Head of caudate nucleus (tissue), 42 donors: ENCODE measurements around the gene RPS2.
A peak's percentile ranks its signal among the peaks of the same experiment; 100 is the strongest.

ENCODE experiments used
- DNase-seq, 42 donors: peaks; one replicate each; pipeline versions ENCODE4 v3.0.0 to v3.0.0-alpha.2; 2020 to 2021; ENCODE audit warnings: mixed read lengths in 7 of 42
- intact Hi-C: fragments of 100-400 bp; cut with DNase I; formaldehyde crosslinking; loops from one replicate; pipeline ENCODE4 v1.15.0; 2022

The RPS2 gene

DNA sequence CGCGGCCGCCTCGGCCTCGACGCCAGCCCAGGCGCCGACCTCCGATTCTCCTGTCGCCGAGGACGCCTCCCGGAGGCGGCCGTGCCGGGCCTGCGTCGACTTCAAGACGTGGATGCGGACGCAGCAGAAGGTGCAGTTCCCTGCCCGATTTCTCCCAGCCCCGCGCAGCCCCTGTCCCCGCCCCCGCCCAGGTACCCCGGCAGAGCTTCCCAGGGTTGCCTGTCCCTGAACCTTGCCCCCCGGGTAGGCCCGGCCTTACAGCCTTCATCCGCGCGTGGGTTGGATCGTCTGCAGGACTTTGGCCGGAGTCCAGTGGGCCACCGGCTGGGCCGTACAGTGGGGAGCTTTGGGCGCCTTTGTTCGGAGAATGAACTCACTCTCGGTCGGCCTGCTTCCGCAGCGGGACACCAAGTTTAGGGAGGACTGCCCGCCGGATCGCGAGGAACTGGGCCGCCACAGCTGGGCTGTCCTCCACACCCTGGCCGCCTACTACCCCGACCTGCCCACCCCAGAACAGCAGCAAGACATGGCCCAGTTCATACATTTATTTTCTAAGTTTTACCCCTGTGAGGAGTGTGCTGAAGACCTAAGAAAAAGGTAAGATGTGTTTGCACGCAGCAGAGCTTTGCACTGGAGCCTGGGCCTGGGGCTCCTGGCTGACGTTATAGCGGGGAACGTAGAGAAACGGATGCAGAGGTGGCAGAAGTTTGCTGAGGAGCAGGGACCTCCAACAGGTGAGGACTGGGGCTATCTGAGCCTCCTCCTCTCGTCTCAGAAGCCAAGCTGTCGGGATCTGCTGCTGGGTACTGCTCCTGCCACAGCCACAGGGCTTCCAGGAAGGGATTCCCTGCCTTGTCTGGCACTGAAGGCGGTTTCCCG is 20.0 kb upstream of the RPS2 start:
- intact Hi-C loops, result no loop called here
- peak in 6 of 42 donors; percentile 25 to 51 (median 42) for DNase-seq

DNA sequence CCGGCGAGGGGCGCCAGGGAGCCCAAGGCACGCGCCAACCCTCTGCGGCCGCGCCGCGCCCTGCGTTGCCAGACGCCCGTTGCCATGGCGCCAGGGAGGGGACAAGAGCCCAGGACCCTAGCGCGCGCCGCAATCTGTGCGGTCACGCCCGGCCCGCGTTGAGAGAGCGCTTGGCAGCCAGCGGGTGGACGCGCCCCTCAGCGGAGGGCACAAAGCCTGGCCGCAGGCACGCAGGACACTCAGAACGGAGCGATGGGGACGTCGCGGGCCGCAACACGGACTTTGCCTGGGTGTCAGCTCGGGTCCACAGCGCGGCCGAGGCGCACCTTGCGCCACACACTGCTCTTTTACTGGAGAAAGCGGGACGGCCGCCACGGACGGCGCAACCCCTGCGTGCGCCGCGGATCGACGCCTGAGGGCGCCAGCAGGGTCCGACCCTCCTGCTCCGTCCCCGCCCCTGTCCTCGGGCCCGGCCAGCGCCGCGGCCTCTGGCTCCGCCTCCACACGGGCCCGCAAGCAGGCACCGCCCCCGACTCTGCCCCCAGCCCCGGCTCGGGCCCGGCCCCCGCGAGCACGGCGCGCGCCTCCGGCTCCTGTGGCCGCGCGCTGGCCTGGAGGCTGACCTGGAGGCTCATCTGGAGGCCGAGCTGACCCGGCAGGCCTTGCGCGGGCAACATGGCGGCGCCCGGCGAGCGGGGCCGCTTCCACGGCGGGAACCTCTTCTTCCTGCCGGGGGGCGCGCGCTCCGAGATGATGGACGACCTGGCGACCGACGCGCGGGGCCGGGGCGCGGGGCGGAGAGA is 19.1 kb upstream of the RPS2 start, which contains the start of gene GFER:
Gene GFER (plus strand): TSS at position 650 of the 803 bp plus-strand sequence. CDS start 26 bp downstream, at position 676.
- DNase-seq, result peak; percentile 63 to 95 (median 88)
- intact Hi-C loops, result no loop called here

DNA sequence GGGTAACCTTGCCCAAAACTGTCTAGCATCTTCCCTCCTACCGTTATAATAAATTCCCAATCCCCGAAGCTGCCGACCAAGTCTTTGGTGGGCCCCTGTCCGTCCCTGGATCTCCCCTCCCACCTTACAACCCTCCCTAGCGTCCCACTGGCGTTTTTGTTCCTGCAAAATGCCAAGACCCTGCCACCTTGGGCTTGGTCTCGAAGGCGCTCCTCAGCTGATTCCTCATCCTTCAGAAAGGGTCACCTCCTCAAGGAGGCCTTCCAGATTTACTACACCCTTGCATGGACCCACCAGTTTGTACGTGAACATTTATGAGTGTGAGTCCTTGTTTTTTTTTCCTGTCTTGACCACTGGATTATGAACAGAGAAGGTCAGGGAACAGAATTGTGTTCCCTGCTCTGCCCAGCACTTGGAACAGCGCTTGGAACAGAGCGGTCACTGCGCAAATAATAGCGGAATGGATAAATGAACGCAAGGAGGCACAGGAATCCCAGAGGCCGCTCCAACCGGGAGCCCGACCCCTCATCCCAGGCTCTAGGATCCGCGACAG is 18.4 kb upstream of the RPS2 start:
- no peak for DNase-seq
- intact Hi-C loops, result no loop called here

DNA sequence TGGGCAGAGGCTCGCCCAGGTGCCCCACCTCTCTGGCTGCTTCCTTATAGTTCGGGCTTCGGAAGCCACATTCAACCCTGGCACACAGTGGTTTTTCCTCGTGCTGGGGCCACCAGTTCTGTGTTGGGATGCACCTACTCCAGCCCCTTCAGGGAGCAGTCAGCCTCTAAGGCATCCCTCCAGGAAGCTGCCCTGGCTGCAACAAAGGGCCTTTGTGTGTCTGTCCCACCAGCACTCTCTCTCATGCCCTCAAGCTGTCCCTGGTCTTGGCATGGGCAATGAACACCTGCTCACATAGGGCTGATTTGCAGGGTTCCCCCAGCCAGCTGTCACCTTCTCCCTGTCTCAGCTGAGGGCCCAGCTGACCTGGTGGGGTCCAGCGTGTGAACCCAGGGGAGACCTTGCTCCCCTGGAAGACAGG is 17.4 kb upstream of the RPS2 start:
- DNase-seq, result peak in 22 of 42 donors; percentile 7 to 71 (median 50)
- intact Hi-C loops, result no loop called here

DNA sequence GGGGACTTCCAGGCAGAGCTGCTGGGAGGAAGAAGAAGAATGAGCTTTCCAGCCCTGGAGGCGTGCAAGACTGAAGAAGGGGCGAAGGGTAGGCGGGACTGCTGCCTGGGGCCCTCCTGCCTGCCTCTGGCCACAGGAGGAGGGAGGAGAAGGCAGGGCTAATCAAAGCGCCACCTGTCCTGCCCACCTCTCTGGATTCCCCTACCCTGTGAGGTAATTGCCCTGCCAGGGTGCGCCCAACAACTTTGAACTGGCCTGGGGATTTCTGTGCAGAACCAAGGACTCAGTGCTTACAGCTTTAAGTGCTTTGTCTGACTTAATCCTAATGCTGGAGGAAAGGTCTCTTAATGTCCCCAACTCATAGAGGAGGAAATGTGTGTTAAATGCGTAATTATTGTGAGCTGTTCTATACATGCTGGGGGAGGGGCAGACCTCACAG is 16.8 kb upstream of the RPS2 start, which contains the start of gene NOXO1:
Gene NOXO1 (minus strand): TSS at position 72 of the 439 bp plus-strand sequence. CDS start 290 bp downstream, outside the sequence.
- intact Hi-C loops, result no loop called here
- no peak for DNase-seq

DNA sequence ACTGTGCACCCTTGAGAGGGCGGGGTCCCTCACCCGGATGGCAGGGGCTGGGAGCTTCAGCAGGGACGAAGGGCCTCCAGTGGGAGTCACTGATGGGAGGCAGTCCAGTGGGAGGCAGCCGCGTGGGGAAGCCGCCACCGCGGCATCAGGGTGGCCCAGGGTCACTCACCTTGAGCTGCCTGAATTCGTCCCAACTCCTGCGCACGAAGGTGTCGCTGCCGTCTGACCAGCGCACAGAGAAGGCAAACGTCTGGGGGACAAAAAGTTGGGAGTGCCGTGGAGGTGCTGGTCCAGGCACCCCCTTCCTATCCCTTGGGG is 16.1 kb upstream of the RPS2 start:
- intact Hi-C loops, result no loop called here
- no peak for DNase-seq

DNA sequence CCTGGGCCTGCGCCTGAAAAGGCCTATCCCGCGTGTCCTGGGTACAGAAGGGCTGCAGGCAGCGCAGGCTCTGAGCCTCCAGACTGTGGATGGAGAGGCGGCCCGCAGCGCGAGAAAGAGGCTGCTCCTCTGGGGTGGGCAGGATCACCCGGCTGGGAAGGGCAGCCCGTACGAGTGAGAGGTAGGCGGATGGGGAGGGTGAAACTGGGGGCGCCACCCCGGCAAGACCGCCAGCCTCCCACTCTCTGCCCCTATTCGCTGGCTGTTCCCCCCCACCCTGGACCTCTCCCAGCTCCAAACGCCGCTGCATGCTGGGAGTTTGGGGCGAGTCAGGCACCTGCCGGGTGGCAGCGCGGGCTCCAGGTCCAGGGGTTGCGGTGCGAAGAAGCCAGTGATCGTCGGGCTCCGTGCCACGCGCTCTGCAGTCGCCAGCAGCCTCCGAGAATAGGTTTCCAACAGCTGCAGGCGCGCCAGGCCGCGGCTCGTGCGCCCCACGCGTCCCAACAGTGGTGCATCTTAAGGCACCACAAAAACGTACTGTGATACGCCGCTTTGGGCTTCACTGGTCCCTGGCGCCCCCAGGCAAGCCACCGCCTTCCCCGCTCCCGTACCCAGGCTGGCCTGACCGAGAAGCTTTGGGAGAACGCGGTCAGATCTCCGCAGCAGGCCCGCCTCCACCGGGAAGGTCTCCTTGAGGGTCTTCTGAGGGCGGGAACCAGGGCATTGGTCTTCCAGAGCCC is 15.6 kb upstream of the RPS2 start:
- intact Hi-C loops, result no loop called here
- peak in 1 of 42 donors; percentile 47 for DNase-seq

DNA sequence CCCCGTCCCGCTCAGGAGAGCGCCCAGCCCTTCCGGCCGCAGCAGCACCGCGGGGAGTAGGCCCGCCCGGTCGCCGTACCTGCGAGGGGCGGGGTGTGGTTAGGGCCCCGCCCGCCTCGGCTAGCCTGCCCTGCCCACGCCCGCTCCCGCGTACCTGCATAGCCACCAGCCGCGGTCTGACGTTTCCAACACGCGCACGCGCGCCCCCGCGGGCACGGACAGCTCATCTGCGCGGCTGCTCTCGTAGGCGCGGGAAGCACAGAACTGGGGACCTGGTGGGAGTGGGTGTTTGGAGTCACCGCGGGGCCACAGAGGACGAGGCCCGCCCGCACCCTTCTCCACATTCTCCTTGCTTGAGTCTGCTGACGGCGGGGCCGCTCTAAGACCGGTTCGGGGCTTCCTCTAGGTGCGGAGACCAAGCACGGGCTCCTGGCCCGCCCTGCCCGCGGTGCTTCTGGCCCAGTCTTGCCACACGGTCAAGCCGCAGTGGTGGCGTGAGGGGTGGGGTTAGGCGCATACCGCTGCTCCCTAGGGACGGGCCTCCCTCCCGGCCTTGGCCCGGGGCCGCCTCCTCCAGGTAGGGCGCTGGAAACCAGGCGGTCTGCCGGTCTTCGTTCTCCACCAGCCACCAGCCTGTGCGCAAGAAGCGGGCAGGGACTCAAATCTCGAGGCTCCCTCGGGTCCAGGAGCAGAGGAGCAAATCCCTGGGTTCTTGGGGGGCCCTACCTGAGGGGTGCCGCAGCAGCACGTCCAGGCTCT is 14.8 kb upstream of the RPS2 start:
- DNase-seq, result peak in 36 of 42 donors; percentile 41 to 87 (median 69)
- intact Hi-C loops, result no loop called here

DNA sequence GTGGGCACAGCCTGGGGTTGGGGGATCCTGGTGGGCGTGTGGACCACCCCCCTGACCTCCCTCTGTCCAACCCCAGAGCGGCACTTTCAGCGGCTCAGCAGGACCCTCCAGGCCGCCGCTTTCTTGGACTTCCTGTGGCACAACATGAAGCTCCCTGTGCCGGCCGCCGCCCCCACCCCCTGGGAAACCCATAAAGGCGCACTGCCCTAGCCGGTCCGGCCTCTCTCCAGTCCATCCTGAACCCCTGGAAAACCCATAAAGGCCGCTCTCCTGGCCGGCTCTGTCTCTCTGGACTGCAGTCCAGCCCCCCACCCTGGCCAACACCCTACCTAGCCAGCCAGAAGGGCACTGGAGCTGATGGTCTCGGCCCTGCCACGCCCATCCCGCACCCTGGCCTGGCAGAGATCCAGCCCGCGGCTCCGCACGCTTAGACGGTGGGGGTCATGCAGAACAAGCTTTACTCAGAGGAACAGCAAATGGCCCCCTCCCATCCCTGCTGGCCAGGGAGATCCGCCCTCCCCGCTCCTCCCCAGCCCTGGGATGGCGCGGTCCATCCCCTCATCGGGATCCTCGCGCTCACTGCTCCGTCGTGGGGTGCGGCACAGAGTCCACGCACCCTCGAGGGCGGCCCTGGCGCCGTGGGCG is 14.0 kb upstream of the RPS2 start:
- intact Hi-C loops, result no loop called here
- no peak for DNase-seq

DNA sequence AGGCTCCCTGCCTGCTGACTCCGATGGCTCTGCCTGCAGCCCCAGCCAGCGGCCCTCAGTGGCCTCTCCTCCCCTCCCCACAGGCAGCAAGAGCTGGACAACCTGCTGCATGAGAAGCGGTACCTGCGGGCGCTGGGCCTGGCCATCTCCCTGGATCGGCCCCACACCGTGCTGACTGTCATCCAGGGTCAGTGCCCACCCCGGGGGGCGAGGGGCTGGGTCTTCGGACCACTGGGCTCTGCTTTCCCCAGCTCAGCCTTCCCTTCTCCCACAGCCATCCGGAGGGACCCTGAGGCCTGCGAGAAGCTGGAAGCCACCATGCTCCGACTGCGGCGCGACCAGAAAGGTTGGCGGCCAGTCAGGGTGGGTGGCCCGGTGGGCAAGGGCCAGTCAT is 13.2 kb upstream of the RPS2 start:
- no peak for DNase-seq
- intact Hi-C loops, result no loop called here

DNA sequence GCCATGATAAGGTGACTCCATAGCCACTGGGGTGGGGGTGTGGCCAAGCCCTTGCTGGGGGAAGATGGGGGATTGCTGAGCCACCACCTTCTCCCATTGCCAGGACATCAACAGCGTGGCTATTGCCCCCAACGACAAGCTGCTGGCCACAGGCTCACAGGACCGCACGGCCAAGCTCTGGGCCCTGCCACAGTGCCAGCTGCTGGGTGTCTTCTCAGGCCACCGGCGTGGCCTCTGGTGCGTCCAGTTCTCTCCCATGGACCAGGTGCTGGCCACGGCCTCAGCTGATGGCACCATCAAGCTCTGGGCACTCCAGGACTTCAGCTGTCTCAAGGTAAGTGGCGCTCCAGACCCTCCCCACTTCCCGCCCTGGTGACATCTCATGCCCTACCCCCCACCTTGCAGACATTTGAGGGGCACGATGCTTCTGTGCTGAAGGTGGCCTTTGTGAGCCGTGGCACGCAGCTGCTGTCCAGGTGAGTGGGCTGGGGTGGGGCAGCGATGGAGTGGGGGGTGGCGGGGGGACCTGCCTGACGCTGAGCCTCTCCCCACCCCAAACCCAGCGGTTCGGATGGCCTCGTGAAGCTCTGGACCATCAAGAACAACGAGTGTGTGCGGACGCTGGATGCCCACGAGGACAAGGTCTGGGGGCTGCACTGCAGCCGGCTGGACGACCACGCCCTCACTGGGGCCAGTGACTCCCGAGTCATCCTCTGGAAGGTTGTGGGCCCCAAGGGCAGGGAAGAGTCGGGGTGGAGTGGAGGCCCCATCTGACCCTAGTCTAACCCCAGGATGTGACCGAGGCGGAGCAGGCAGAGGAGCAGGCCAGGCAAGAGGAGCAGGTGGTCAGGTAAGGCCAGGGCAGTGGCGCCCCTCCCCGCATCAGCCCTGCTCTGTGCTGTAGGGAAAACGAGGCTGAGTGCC is 12.6 kb upstream of the RPS2 start:
- intact Hi-C loops, result no loop called here
- DNase-seq, result no peak

DNA sequence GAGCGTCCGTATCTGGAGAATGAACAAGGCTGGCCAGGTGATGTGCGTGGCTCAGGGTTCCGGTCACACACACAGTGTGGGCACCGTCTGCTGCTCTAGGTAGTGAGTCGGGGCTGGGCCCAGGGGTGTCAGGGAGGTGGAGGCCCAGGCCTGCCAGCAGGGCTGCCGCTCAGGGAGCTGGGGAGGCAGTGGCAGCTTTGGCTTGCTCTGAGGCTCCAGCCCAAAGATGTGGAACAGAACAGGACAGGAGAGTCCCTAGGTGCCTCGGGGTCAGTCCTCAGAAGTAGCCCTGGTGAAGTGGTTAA is 11.5 kb upstream of the RPS2 start:
- no peak for DNase-seq
- intact Hi-C loops, result no loop called here

DNA sequence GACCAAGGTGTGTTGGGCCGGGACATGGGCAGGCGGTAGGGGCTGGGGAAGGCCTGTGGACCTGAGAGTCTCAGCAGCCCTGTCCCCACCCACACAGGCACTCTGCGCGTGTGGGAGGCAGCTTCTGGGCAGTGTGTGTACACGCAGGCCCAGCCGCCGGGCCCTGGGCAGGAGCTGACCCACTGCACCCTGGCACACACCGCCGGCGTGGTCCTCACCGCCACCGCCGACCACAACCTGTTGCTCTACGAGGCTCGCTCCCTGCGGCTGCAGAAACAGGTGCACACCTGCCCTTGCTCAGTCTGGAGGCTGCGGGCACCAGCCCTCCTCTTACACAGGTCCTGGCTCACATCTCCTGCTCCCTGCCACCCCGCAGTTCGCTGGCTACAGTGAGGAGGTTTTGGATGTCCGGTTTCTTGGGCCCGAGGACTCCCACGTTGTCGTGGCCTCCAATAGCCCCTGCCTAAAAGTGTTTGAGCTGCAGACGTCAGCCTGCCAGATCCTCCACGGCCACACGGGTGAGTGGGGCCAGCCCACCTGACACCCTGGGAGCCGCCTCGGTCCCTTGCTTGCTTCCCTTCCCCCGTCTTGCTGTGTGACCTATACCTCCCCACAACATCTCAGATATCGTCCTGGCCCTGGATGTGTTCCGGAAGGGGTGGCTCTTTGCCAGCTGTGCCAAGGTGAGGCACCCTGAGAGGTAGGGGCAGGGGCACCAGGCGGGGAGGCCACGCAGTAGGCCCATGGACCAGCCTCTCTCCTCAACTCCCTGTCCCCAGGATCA is 11.0 kb upstream of the RPS2 start:
- intact Hi-C loops, result no loop called here
- DNase-seq, result no peak

DNA sequence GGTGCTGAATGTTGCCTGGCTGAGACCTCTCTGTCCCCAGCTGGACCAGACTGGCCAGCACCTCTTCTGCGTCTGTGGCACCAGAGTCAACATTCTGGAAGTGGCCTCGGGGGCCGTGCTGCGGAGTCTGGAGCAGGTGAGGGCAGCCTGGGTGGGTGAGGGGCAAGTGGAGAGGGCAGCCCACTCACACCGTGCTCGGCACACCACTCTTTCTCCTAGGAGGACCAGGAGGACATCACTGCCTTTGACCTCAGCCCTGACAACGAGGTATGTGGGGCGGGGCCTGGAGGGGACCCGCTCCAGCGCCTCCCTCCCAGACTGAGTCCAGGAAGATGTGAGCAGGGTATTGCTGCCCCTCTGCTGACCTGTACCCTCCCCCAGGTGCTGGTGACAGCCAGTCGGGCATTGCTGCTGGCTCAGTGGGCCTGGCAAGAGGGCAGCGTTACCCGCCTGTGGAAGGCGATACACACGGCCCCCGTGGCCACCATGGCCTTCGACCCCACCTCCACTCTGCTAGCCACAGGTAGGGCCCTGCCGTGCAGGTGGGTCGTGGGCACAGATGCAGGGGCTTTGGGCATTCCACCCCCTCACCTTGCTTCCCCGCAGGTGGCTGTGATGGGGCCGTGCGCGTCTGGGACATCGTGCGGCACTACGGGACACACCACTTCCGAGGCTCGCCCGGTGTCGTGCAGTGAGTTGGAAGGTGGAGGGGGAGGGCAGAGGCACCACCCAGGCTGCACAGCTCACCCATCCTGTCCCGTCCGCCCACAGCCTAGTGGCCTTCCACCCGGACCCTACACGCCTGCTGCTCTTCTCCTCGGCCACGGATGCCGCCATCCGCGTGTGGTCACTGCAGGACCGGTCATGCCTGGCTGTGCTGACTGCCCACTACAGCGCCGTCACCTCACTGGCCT is 9.8 kb upstream of the RPS2 start:
- intact Hi-C loops, result no loop called here
- DNase-seq, result no peak

DNA sequence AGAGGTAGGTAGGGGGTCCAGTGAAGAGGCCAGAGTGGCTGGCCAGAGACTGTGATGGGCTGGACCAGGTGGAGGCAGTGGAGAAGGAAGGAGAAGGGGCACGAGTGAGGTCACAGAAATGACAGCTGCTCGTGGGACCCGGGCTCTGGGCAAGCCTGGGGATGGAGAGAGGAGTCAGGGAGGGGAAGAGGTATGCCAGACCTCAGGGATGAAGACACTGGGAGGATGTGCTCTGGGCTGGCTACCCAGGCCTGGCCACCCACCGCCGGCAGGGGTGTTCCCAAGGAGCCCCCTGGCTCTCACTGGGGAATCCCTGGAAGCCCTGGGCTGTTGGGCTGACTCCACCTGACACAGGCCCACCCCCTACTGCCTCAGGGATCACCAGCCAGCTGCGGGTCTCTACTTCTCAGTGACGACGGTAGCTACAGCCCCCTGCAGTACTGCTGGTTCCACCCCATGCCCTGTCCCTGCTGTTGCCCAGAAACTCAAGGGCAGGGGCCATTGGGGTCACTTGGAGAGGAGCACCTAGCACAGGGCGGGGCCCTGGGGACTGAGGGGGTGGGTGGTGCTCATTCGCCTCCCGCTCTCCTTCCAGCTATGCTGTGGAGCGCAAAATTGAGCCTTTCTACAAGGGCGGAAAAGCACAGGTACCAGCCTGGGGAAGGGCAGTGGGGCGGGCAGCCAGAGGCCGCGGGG is 9.0 kb upstream of the RPS2 start:
- intact Hi-C loops, result no loop called here
- no peak for DNase-seq
